HS-5 (cell line): Measurements from ENCODE around the gene SH3RF3.

Experiments
- DNase-seq: peaks from one replicate; pipeline ENCODE4 v3.0.0-alpha.2; 2012; ENCODE audit warnings: low read depth

The SH3RF3 gene

DNA sequence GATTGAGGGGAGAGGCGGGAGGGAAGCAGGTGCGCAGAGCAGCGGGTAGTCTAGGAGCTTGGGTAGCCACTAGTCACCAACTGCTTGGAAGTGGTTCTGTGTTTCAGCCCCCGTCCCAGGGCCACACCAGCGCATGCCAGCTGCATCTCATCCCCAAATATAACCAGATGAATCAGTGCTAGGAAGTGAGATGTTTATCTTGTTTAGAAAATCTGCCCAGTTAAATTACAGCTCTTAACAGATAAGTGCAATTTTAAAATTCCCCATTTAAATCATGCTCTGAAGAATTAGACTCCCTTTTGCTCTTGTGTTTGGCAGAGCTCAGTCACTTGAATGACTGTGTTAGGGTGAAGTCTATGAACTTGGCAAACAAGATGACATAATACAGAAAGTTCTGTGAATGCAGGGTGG, 291.0 kb downstream of the SH3RF3 start:
- DNase-seq = no peak

DNA sequence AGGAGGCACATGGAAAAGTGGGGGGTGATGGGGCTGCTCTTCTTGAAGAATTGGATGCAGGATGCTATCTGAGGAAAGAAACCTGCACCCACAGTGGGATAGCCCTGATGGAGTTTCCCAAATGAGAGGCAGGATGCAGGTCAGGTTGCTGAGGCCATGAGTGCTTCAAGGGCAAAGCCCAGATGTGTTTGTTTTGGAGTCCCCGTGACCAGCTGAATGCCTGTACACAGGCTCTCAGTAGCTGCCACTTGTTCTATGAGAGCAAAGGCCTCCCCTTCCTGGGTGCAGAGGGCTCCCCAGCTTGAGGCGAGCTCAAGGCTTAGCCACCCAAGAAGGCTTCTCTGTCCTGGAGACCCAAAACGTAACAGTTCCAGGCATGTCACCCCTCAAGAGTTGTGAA, 292.1 kb downstream of the SH3RF3 start:
- no peak for DNase-seq

DNA sequence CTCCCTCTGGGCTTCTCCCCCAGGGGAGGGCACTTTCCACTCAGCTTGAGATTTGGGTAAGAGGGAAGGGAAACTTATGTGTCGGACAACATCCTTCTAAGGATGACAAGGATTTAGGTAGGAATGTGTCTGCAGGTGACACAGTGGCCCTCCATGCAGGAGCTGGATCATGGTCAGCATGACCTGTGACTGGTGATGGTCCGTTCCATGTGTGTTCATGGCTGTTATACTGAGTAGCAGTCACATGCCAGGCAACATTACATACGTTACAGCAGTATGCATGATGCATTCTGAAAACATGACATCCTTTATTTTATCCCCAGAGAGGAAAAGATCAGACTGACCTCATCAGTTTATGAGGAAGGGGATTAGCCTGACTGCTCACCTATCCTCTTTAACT, 292.6 kb downstream of the SH3RF3 start:
- no peak for DNase-seq

GRCh38 chr2:109422071-109422757, 293.2 kb downstream of the SH3RF3 start:
- no peak for DNase-seq

- no peak for DNase-seq
Measured at GRCh38 chr2:109422758-109423500, 293.9 kb downstream of the SH3RF3 start.

DNA sequence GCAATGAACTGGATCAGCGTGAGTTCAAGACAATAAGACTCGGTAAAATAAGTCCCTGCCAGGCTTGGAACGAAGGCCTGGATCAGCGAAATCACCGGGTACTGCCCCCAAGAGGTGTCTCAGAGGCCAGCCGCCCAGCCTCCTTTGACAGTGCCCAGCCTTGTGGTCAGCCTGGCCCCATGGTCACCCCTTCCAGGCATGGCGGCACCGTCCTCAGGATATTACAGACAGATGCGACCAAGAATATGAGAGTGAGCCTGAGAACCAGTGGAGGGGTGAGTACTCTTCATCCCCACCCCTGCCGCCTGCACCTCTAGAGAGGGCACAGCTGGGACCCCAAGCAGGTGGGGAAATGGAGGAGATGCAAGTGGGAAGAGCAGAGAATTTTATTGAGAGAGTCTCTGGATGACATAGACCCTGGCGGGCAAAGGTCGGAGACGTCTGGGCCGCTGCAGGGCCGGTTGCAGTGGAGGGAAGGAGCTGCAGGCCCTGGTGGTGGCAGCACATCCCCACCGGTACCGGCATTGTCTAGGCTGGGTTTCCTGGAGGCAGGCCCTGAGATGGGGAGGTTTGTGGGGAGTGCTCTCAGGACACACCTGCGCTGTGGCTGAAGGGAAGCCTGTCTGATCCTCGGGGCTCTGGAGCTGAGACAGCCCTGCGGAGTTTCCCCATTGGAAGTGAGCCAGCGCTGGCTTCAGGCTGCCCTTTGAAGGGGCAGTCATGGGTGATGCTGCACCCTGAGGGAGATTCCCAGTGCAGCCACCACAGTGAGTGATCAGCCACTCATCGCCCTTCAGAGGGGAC, 294.8 kb downstream of the SH3RF3 start:
- DNase-seq = no peak

DNA sequence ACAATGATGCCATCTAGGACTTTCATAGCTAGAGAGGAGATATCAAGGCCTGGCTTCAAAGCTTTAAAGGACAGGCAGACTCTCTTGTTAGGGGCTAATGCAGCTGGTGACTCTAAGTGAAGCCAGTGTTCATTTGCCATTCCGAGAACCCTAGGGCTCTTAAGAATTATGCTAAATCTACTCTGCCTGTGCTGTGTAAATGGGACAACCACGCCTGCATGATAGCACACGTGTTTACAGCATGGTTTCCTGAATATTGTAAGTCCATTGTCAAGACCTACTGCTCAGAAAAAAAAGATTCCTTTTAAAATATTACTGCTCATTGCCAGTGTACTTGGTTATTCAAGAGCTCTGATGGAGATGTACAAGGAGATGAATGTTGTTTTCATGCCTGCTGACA, 296.4 kb downstream of the SH3RF3 start:
- DNase-seq = no peak

DNA sequence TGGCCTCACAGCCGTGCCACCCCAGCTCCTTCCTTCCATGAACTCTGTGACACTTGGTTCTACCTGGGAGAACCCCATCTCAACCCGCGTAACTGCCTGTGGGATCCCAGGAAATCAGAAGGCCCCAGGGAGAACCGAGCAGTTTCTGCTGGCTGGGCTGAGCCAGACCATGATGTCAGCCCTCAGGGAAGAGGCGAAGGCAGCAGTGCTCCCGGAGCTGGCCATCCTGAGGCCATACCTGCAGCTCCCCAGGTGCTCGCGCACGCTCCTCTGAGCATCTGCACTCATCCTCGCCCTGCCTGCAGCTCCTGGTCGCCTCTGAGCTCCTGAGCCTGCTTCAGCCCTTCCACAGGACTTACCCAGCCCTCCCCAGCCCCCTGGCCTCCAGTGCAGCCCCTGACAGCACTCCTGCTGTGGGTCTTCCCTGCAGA, 298.7 kb downstream of the SH3RF3 start:
- no peak for DNase-seq

DNA sequence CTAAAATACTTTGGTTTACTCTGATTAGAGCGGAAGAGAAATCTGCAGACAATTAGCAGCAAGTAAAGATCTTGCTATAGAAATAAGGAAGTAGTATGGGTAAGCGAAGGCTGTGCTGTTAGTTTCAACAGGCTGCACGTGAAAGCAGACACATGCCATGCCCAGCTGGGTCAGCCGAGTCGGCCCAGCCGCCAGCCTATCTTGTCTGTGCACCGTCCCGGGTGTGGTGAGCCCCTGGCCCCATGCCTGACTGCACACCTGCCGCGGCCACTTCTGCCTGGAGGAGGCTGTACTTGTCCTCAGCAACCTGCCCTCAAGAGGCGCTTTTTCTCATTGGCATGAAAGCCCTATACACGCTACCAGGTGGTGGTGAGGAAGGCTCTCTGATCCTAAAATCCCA, 299.3 kb downstream of the SH3RF3 start:
- DNase-seq = no peak

- no peak for DNase-seq
Measured at GRCh38 chr2:109428841-109429566, 300.0 kb downstream of the SH3RF3 start.

- no peak for DNase-seq
Measured at GRCh38 chr2:109429567-109430328, 300.7 kb downstream of the SH3RF3 start.

DNA sequence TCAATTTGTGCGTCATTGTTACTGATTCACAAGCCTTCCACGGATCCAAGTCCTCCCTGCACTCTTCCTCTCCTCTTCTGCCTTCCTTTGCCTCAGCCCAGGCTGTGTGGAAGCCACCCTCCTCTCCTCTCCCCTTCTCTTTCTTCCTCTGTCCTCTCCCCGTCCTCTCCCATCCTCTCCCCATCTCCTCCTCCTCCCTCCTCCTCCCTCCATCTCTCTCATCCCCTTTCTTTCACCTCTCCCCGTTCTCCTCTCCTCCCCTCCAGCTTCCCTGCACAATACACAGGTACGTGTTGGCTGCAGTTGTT, 301.3 kb downstream of the SH3RF3 start:
- no peak for DNase-seq

- DNase-seq = no peak
Measured at GRCh38 chr2:109432421-109432820, 303.4 kb downstream of the SH3RF3 start.

- DNase-seq = no peak
Measured at GRCh38 chr2:109433486-109433885, 304.5 kb downstream of the SH3RF3 start.

- no peak for DNase-seq
Measured at GRCh38 chr2:109433926-109434325, 304.9 kb downstream of the SH3RF3 start.

GRCh38 chr2:109434351-109434750, 305.3 kb downstream of the SH3RF3 start:
- DNase-seq = no peak

- no peak for DNase-seq
Measured at GRCh38 chr2:109435066-109435690, 306.2 kb downstream of the SH3RF3 start.

- DNase-seq = no peak
Measured at GRCh38 chr2:109435901-109436598, 307.0 kb downstream of the SH3RF3 start.

- no peak for DNase-seq
Measured at GRCh38 chr2:109436610-109437225, 307.7 kb downstream of the SH3RF3 start.
